Measurements from ENCODE around the gene ALDH1A1.

Gene ALDH1A1

GRCh38 chr9:72971411-72971810 is 18.6 kb upstream of the ALDH1A1 start:
- Histone ChIP-seq H3K9ac (no peak overlapping the region), H4K20me1 (ENCODE audit: insufficient read depth) (no peaks in the 10 kb centered on the region), H3K4me2 (no peak overlapping the region)

GRCh38 chr9:72960446-72960845 is 7.6 kb upstream of the ALDH1A1 start:
- H4K20me1 ChIP-seq (ENCODE audit: insufficient read depth) = no peaks in the 10 kb centered on the region
- no peak overlapping the region for H3K27ac ChIP-seq
- TF ChIP-seq CTCF (conservative IDR thresholded peaks at IDR 0.05; ENCODE audit: low read depth, low read length) = no peak
- no peak overlapping the region for H3K4me2 ChIP-seq
- no peak overlapping the region for H3K4me3 ChIP-seq (IDR thresholded peaks at IDR 0.05; ENCODE audit: insufficient read depth, low read depth, low read length)
- H3K9ac ChIP-seq = no peak overlapping the region
- H3K27me3 ChIP-seq (ENCODE audit: insufficient read depth, low read depth) = no peaks in the 10 kb centered on the region
- no peak overlapping the region for H2AFZ ChIP-seq (ENCODE audit: low read depth)
- H3K36me3 ChIP-seq (ENCODE audit: insufficient read depth) = no peaks in the 10 kb centered on the region
- no peaks in the 10 kb centered on the region for H3K4me1 ChIP-seq (ENCODE audit: low read depth, poor library complexity, severe bottlenecking)
- H3K79me2 ChIP-seq (ENCODE audit: insufficient read depth, low read depth) = no peaks in the 10 kb centered on the region

More at GRCh38 chr9:72971411-72971810, 18.6 kb upstream of the ALDH1A1 start:
- TF ChIP-seq CTCF (conservative IDR thresholded peaks at IDR 0.05; ENCODE audit: low read depth, low read length) = no peak
- no peaks in the 10 kb centered on the region for H3K79me2 ChIP-seq (ENCODE audit: insufficient read depth, low read depth)
- H3K27ac ChIP-seq = no peak overlapping the region
- no peak overlapping the region for H2AFZ ChIP-seq (ENCODE audit: low read depth)
- no peaks in the 10 kb centered on the region for H3K4me1 ChIP-seq (ENCODE audit: low read depth, poor library complexity, severe bottlenecking)
- no peak overlapping the region for H3K4me3 ChIP-seq (IDR thresholded peaks at IDR 0.05; ENCODE audit: insufficient read depth, low read depth, low read length)
- no peaks in the 10 kb centered on the region for H3K36me3 ChIP-seq (ENCODE audit: insufficient read depth)
- H3K27me3 ChIP-seq (ENCODE audit: insufficient read depth, low read depth) = no peaks in the 10 kb centered on the region

GRCh38 chr9:72958485-72959281 is 5.8 kb upstream of the ALDH1A1 start:
- no peaks in the 10 kb centered on the region for H3K27me3 ChIP-seq (ENCODE audit: insufficient read depth, low read depth)
- H3K79me2 ChIP-seq (ENCODE audit: insufficient read depth, low read depth) = no peaks in the 10 kb centered on the region
- no peaks in the 10 kb centered on the region for H3K4me1 ChIP-seq (ENCODE audit: low read depth, poor library complexity, severe bottlenecking)
- H2AFZ ChIP-seq (ENCODE audit: low read depth) = no peak overlapping the region
- H3K36me3 ChIP-seq (ENCODE audit: insufficient read depth) = no peaks in the 10 kb centered on the region
- no peak overlapping the region for H3K9ac ChIP-seq
- no peak for TF ChIP-seq CTCF (conservative IDR thresholded peaks at IDR 0.05; ENCODE audit: low read depth, low read length)
- H3K4me2 ChIP-seq = no peak overlapping the region
- H3K4me3 ChIP-seq (IDR thresholded peaks at IDR 0.05; ENCODE audit: insufficient read depth, low read depth, low read length) = no peak overlapping the region
- H4K20me1 ChIP-seq (ENCODE audit: insufficient read depth) = no peaks in the 10 kb centered on the region
- no peak overlapping the region for H3K27ac ChIP-seq

- Histone ChIP-seq H3K36me3 (ENCODE audit: insufficient read depth) (no peaks in the 10 kb centered on the region), H3K9ac (no peak overlapping the region), H3K27ac (no peak overlapping the region), H3K4me3 (IDR thresholded peaks at IDR 0.05; ENCODE audit: insufficient read depth, low read depth, low read length) (no peak overlapping the region), H3K27me3 (ENCODE audit: insufficient read depth, low read depth) (no peaks in the 10 kb centered on the region), H3K79me2 (ENCODE audit: insufficient read depth, low read depth) (no peaks in the 10 kb centered on the region), H4K20me1 (ENCODE audit: insufficient read depth) (no peaks in the 10 kb centered on the region), H3K4me2 (no peak overlapping the region), H2AFZ (ENCODE audit: low read depth) (no peak overlapping the region), H3K4me1 (ENCODE audit: low read depth, poor library complexity, severe bottlenecking) (no peaks in the 10 kb centered on the region)
- no peak for TF ChIP-seq CTCF (conservative IDR thresholded peaks at IDR 0.05; ENCODE audit: low read depth, low read length)
These were observed 2.7 kb upstream of the ALDH1A1 start for GRCh38 chr9:72955571-72955970.
